Dedifferentiated amniotic fluid mesenchymal stem cell (primary cell): ENCODE measurements around the gene CORO2B.
A peak's percentile ranks its signal among the peaks of the same experiment; 100 is the strongest.

Experiments used
- DNase-seq: peaks from one replicate; pipeline ENCODE4 v3.0.0-alpha.2; 2016; ENCODE audit errors: extremely low spot score

CORO2B gene, protein sequence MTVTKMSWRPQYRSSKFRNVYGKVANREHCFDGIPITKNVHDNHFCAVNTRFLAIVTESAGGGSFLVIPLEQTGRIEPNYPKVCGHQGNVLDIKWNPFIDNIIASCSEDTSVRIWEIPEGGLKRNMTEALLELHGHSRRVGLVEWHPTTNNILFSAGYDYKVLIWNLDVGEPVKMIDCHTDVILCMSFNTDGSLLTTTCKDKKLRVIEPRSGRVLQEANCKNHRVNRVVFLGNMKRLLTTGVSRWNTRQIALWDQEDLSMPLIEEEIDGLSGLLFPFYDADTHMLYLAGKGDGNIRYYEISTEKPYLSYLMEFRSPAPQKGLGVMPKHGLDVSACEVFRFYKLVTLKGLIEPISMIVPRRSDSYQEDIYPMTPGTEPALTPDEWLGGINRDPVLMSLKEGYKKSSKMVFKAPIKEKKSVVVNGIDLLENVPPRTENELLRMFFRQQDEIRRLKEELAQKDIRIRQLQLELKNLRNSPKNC

GRCh38 chr15:68578980-68579935 lies at the start of gene CORO2B:
CORO2B (plus strand) TSS chr15:68578993; CDS start chr15:68579263, 270 bp downstream.
- no peak for DNase-seq

GRCh38 chr15:68531387-68532179 lies 47.2 kb upstream of the CORO2B start:
- DNase-seq: no peak

- peak; percentile 99 for DNase-seq
These were observed 42.3 kb upstream of the CORO2B start for GRCh38 chr15:68536331-68537095.

GRCh38 chr15:68537097-68537496 lies 41.7 kb upstream of the CORO2B start:
- no peak for DNase-seq

- DNase-seq: no peak
These were observed 41.3 kb upstream of the CORO2B start for GRCh38 chr15:68537506-68537905.

GRCh38 chr15:68538311-68538710 lies 40.5 kb upstream of the CORO2B start:
- DNase-seq: no peak

- DNase-seq: no peak
These were observed 37.0 kb upstream of the CORO2B start for GRCh38 chr15:68541743-68542142.

- no peak for DNase-seq
These were observed 36.4 kb upstream of the CORO2B start for GRCh38 chr15:68542348-68542747.

DNA sequence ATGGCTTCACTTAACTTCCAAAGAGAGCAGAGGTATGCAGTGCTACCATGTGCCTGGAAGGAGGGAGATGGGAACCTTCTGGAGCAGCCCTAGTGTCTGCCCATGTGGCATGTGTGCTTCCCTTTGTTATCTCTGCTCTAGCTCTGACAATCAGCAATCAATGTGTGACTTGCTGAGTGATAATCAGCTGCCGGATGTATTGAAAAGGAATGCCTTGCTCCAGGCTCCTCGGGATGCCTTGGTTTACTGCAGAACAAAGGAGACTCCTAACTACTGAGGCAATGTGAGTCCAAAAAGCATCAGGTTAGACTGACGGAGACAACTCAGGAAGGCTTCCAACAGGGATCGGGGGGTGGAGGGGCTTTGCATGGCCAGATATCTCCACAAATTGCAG lies 36.0 kb upstream of the CORO2B start:
- no peak for DNase-seq

DNA sequence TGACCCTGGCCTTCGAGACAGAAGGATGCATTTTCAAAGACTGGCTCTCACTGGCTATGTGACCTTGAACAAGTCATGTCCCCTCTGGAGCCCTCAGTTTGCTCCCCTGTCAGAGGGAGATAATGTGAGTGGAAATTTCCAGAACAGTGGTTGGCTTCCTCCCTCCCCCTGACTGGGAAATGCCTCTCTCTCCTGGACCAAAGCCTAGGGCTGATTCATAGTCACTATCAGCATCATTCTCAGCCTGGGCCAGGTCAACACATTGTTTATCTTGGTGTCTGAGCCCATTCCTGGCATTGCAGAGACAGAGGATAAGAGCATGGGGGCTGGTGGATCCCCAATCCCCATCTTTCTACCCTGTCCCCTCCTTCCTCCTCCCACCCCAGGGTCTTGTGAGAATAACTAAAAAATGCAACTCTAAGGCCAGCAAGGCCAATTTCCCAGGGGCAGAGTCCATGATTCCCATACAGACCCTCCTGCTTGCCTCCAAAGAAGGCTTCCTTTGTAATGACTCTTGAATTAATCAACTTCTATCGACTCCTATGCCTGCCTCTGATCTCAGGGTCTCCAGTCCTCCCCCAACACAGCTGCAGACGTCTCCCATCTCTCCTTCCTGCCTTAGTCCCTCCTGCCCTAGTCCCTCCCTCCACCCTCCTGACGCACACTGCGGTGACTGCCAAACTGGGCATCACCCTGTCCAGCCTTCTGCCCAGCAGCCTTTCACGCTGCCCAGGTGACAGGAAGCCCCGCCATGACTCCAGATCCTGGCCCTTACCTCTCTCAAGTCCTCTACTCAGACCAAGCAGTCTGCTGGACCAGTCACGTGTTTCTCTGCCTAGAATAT lies 35.4 kb upstream of the CORO2B start:
- peak; percentile 62 for DNase-seq

GRCh38 chr15:68546318-68546717 lies 32.5 kb upstream of the CORO2B start:
- no peak for DNase-seq

GRCh38 chr15:68548364-68548763 lies 30.4 kb upstream of the CORO2B start:
- no peak for DNase-seq

DNA sequence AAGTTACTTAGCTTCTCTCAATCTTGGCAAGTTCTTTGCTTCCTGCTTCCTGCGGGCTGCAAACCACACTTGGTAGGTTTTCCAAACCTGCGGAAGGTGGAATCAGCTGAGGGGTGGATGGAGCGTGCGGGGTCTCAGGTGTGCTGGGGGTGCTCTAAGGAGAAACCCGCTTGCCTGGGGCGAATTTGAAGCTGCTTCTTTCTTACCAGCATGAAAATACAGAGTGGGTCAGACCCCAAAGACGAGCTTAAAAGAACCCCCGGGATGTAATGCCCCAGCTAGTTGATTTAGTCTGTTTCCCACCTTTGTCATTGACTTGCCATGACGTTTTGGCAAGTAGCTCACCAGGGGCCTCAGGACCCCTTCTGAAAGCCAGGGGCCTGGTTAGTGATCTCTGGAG lies 28.8 kb upstream of the CORO2B start:
- DNase-seq: no peak

- DNase-seq: no peak
These were observed 28.1 kb upstream of the CORO2B start for GRCh38 chr15:68550498-68551295.

- DNase-seq: no peak
These were observed 27.5 kb upstream of the CORO2B start for GRCh38 chr15:68551296-68551635.

DNA sequence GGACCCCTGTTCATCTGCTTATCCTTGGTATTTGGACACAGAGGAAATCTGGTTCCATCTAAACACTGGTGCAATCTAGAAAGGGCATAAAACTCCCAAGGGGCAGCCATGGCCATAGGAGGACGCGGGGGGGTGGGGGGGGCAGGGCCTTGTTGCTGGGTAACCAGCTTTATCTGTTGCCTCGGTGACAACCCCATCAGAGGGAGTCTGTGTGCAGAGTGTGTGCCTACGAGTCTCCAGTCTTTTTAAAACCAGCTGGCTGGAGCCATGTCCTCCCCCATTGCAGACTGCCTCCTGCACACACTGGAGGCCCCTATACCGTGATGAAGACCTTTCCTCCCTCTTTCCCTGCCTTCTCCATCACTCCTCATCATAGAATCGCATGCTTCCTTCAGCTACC lies 26.4 kb upstream of the CORO2B start:
- DNase-seq: no peak

DNA sequence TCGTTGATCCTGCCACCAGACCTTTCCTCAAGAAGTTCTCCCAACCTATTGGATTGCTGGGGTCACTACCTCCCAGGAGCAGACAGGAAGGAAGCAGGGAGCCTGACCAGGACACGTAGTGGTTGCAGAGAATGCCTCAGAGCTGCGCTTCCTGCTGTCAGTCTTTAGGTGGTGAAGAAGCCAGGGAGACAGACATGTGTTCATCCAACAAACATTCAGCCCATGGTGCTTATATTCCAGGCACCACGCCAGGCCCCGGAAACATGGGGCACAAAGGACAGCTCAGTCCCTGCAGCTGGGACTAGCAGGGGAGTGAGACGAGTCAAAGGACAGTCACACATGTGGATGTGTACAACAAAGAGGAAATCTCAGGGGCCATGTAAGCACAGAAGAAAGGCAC lies 26.0 kb upstream of the CORO2B start:
- DNase-seq: no peak

- DNase-seq: no peak
These were observed 25.3 kb upstream of the CORO2B start for GRCh38 chr15:68553314-68553993.
